ENCODE measurements around the gene DMBX1.

Gene DMBX1

DNA sequence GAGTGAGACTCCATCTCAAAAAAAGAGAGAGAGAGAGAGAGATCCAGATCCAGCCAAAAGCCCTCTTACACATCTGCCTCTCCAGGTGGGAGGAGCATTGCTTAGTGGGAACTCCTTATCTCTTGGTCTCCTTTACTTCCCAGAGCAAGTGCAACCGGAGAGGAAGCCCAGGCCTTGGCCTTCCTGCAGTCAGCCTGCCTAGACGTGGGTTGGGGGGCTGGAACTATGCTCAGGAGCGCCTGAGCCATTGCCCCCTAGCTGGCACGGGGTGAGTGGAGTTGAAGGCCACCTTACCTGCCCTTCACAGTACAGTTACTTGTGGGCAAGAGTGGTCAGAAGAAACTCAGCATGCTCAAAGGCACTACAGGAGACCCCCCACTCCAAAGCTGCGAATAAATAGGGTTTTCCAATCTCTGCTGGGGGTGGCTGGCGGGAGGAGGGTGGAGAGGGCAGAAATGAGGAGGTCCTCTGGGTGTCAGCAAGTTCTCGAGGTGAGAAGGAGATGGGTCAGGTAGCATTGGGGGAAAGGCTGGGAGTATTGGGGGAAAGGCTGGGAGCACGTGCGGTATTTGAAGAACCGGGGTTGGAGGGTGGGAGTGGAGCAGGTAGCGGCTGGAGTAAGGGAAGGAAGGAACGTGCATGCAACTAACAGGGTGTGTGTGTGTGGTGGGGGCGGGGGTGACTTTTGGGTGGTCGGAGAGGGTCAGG lies 4.7 kb upstream of the DMBX1 start:
- no peak for DNase-seq

DNA sequence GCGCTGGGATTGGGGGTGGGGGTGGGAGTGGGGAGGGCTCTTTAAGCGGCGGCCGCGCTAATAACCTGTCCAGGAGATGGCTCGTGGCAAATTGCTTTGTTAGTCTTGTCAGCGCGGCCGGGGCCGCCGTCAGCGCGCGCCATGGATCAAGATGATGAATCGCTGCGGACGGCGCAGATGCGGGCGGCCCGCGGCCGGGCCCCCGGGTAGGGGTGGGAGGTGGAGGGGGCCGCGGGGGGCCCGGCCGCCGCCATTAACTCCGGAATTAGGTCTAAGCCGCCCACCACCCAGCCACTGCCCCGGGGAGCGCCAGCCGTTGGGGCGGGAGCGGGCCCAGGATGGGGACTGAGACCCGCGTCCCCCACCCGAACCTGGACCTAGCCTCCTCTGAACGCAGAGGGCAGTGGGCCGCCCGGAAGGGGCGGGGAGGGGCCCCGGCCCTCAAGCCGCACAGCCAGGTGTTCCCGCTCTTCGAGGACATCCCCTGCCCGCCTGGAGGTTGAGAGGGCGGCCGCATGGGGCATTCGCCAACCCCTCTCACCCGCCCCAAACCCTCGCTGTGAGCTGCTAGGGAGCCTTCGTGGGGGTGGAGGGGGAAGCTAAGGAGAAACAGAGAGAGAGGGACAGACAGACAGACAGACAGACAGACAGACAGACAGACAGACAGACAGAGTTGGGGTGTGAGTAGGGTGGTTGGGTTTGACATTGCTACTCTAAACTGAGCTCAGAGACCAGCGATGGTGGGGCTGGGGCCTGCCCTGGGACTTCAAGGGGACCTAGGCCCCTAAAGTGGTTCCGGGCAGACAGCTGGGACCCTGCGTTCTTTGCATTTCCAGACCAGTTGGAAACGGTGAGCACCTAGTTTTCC lies 3.8 kb upstream of the DMBX1 start:
- no peak for DNase-seq

DNA sequence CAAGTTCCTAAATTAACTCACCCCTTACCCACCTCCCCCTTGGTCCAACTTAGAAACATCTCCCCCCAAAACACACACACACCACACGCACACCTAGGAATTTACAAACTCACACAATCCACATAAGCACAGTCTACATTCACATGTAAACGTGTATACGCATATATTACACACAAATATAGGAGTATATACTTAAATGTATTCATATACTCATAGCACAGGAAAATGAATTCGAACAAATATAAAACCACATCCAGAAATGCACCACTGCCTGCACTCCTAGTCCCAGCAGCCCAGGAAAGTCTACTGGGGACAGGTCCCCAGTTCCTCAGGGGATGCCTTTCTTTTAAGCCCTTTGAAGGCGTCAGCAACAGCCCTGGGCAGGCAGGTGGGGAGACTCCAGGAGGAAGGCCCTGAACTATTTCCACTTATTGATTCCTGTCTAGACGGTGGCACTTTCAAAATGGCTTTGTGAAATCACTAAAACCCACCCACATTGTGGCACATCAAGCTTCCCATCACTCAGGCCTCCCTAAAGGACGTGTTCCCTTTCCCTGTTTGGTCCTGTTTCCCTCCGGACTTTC lies 3.1 kb upstream of the DMBX1 start:
- no peak for DNase-seq

DNA sequence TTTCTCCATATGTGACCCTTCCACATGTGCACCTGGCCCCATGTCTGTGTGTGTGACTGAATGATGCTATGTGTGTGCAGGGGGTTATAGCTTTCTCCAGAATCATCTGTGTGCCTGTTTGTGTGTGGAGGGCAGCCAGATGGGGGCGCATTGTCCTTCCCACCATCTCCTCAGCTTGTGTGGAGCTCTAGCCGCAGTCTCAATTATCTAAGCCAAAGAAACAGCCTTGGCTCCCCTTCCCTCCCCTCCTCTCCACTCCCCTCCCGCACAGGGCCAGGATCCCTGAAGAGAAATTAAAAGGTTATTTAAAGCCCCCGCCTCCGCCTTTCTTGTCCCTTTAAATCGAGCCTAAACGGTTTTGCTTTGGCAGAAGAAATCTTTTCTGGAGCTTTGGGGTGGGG lies 1.8 kb upstream of the DMBX1 start:
- no peak for DNase-seq

DNA sequence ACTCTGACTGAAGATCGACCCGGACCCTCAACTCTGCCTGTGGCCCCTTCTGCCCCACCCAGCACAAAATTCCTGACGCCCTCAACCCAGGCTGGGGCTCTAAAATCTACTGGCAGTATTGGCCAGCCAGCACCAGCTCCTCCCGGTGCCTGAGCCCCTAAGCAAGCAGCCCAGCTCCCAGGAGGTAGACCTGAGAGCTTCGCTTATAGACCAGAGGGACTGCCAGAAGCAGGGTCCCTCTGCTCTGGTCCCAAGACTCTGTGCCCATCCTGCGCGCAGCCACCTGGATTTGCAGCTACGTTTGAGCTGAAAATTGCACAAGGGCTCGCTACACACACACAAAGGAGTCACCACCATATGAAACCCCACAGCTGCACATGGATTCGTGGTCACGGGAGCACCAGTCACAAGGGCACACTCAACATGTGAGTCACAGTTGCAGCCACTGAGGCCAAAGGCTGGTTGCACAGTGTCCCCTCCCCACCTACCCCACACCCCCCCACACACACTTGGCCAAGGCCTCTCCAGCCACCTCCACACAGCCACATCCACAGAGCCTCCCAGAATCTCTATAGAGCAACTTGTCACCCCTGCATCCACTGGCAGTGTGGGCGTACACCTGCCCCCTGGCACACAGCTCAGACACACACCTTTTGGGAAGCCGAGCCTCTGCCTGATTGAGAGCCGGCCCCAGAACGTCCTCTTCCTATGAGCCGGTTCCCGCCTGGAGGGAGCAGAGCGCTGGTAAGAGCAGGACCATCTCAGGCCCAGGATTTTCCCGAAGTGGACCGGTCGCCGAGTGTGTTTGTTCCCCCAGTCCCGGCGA lies 1.1 kb upstream of the DMBX1 start:
- DNase-seq = no peak

DNA sequence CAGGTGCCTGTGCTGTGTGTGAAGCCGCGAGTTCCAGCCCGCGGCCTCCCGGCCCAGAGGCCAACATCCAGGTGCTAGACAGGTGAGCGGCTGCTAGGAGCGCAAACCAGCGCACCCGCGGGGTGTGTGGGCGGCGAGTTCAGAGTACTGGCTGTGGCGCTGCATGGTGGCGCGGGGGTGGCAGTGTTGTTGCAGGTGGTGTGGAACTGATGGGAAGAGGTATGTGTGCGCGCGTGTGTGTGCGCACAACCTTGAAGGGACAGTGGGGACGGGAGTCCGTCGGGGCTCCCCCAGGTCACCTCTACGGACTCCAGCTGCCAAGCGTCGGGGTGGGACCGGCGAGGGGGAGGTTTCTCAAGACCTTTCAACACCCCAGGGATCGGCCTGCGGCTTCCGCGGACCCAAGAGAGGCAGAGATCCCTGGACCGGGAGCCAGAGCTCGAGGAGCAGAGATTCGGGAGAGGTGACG lies 433 bp upstream of the DMBX1 start:
- DNase-seq = no peak

DNA sequence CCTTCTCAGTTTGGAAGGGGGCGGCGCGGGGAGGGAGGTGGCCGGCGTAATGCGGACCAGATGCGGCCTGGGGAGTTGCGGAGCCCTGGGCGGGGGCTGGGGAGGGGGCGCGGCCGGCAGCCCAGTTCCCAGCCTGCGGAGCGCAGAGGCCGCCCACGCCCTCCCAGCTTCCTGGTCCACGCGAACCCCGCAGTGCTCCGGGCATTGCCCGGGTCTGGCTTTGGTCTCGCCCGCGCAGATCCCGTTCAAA lies 695 bp downstream of the DMBX1 start:
- DNase-seq = no peak

DNA sequence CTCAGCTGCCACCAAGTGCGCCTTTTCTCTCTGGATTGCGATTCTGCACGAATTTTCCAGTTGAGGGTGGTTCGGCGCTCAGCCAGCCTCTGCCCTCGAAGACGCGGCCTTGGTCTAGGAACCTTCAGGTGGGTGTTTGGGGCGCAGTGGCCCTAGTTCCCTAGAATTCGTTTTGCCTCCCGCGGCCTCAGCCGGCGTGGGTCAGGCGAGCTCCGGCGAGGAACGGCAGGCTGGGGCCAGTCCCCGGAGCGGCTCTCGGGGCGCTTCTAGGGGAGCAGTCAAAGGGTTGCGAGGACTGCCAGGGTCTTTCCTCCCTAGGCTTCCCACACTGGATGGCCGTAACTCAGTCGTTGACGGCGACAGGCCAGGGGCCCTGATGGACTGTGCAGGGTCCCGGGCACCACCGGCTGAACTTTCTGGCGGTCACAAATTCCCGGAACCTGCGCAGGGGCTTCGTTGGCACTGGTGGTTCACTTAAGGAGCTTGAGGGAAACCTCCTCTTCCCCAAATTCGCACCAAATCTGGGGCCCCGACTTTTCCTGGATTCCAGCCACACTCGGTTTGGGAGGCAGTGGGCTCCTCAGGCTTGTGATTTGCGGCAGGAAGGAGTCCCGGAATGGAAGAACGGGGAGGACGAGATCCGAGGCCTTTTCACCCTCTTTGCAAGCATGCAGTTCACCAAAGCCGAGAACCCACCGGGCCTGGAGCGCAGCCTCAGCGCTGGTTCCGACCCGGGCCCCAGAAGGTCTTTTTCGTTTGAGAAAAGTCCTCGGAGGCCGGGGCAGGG lies 1.2 kb downstream of the DMBX1 start:
- DNase-seq = no peak

DNA sequence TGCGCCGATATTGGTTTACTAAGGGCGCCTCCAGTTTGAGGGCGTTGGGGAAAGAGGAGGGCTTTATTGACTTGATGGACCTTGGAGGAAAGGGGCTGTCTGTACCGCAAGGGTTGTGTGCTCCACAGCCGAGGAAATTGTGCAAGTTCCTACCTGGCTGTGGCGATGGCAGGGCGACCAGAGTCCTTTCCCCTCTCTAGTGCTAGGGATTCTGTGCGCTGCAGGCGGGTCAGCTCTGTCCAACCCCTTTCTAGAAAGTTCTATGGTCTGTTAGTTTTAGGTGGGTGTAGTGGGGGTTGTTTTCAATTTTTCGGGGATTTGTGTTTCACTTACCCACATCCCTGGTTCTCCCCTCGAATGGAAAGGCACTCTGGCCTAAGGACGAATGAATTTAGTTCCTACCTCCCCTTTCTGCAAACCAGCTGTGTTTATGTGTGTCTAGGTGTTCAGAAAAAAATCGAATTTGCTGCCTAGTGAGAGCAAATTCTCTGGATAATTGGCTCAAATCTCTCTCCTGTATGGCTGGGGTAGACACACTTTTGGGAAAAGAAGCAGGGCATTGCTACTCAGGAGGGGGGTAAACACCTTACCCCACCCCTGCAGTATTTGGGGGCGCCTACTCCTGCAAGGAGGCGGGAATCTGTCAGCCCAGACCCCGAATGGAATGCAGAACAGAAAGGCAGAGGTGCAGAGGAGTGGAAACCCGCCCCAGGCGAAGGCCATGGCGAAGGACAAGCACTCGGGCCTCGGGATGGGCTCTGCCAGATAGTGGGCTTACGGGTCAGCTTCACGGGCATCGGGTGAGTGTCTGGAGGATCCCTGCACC lies 2.0 kb downstream of the DMBX1 start:
- no peak for DNase-seq

DNA sequence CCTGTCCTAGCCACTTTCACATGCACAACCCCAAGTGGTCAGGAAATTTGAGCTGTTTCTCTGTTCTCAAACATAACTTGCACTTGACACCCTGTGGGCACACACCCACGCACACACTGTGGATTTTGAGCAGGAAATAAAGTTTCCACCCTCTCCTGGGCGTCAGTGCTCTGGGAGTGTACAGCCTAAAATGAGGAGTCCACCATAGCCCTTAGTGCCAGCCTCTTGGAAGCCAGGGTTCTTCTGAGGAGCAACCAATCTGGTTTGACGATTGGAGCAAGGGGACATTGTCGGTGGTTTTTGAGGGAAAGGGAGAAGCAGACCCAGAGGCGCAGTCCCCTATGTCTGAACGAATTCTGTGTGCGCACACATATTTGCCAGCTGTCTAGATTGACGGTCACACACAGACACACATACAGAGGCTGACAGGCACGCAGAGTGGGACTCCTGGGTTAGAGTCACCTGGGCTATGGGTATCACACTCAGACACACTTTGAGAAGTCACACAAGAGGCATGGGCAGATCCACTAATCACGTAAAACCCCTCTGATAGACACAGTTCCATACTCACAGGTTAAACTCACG lies 2.7 kb downstream of the DMBX1 start:
- no peak for DNase-seq

DNA sequence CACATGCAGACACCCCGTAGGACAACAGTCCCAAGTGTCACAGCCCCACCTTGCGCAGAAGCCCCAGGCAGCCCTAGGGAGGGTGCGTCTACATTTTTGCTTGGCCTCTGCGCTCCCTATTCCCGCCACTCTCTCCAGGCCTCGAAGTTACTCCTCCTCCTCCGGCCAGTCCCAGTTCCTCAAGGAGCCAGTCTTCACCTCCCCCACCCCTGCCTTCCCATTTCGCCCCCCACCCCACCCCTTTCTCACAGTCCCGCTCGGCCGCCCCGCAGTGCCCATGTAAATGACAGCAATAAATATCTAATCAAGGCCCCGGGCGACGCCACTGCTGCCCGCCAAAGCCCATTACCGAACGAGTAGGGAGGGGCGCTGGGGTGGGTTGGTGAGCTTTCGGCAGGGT lies 3.2 kb downstream of the DMBX1 start:
- no peak for DNase-seq

DNA sequence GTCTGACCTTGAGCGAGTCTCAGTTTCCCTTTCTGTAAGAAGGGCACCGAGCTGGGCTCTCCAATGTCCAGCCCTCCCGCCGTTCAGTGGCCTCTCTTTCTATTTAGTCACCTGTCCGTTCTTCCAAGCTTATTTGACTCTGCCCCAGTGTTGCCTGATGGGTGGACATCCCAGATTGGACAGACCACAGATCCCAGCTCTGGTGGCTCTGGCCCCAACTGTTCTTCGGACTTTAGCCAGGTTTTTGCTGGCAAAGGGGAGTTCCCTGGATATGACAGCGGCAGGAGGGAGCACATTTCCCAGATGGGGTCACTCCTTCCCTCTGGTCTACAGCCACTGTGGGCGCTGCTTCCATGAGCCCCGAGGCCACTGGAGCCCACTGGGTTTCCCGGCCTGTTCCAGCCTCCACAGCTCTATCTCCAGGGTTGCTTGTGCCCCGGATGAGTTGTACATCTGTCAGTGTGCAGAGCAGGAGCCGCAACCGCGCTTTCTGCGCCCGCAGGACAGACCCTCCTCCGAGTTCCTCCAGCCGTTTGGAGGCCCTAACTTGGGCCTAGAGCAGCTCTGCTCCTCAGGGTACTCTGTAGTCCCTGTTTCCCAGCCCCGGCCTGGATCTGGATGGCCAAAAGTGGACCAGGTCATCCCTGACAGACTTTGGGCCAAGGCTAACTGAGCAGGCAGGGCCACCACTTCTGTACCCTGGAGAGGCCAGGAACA lies 3.8 kb downstream of the DMBX1 start:
- DNase-seq = no peak

DNA sequence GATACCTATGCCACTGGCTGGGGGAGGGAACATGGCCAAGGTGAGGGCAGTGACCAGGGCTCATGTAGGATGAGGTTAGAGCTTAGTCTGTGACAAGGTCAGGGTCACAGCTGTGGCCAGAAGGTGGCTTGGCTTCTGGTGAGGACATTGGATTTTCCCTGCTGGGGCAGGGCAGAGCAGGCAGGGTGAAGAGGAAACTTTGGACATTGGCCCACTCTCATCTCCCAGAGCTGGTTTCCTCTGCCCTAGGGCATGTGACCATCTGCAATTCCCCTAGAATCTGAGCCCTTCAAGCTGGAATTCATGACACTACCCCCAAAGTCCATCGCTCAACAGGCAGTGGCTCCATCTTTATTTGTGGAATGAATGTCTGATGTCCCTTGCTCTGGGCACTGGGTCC lies 5.3 kb downstream of the DMBX1 start:
- DNase-seq = no peak

DNA sequence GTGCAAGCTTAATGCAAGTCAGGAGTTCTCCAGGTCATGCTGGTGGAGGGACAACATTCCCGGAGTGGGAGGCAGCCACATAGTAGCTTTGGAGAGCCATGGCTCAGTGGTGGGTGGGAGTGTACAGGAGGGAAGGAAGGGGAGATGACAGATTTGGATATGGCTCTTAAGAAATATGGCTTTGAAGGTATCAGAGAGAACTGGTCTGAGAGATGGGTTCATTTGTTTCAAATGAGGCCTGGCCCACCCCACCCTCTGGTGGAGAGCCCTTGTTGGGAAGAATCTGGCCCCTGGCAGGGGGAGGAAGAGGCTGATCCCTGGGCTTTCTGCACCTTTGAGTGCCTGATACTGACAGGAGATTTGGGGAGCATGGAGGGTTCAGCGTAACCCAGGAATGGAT lies 6.1 kb downstream of the DMBX1 start:
- DNase-seq = no peak

DNA sequence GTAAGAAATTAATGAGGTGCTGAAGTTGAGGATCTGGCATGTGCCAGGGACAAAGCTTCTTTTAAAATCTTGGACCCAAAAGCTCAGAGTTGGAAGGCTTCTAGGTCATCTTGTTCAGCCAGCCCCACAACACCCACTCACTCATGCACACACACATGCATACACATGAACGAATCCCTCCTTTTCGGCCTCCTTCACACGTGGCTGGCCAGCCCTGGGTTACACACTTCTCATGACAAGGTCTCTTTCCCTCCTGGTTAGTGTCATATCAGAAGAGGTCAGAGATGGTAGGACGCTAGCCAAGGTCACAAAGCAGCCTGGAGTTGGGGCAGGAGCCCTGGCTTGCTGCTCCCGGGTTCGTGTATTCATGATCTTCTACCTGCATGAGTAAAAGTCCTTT lies 6.9 kb downstream of the DMBX1 start:
- no peak for DNase-seq

DNA sequence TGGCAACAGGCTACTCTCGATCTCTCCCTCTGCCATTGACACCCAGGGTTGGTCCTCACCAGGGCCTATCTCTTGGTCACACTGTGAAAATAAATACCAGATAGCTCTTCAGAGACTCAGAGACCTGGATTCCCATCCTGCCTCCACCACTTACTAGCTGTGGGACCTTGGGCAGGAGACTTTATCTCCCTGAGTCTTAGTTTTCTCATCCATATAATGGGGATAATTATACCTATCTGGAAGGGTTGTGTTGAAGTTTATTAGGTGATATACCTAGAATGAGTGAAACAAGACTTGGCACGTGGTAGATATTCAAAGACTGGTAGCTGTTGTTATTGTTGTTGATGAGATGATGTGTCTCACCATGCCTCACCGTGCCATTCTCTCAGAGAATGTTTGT lies 7.4 kb downstream of the DMBX1 start:
- no peak for DNase-seq

DNA sequence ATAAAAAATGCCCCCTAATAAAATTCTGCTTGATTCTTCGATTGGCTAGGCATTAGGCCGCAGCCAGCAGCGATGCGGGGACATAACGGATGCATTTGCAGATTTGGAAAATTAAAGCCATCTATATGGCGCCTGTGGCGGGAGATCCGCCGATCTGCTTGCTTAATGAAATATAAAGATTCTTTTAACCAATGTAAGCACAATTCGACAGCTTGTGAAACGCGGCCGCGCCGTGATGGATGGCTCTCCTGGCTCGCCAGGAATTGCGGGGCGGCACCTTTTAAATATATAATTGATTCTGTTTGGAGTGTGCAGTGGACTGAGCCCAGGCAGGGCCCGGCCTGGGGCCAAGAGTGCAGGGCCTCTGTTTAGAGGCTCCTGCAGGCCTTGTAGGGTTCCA lies 8.0 kb downstream of the DMBX1 start:
- no peak for DNase-seq

DNA sequence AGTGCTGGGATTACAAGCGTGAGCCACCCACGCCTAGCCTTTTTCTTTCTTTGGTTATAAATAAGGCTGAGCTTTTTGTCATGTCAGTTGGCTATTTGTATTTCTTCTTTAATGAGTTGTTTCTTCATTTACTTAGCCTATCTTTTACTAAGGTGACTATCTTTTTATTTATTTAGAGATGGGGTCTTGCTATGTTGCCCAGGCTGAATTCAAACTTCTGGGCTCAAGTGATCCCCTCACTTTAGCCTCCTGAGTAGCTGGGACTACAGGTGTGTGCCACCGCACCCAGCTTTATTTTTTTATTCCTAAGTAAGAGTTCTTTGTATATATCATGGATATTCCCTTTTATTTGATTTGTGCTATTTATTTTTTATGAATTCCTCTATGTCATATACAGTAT lies 11.9 kb downstream of the DMBX1 start:
- no peak for DNase-seq

DNA sequence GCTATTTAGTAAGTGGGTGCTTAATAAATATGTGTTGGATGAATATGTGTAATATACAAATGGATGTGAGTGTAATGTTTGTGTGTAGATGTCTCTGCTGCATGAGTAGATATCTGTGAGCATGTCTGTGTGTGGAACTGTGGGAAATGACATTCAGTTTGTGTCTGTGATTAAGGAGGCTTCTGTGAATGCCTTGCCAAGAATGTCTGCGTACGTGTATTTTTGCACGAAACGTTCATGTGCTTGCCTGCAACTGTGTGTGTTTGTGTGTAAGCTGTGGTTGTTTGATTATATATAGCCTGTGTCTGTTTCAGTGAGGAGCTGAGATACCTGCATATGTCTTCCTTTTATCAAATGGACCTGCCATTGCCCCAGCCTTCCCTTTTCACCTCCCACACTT lies 13.8 kb downstream of the DMBX1 start:
- no peak for DNase-seq

DNA sequence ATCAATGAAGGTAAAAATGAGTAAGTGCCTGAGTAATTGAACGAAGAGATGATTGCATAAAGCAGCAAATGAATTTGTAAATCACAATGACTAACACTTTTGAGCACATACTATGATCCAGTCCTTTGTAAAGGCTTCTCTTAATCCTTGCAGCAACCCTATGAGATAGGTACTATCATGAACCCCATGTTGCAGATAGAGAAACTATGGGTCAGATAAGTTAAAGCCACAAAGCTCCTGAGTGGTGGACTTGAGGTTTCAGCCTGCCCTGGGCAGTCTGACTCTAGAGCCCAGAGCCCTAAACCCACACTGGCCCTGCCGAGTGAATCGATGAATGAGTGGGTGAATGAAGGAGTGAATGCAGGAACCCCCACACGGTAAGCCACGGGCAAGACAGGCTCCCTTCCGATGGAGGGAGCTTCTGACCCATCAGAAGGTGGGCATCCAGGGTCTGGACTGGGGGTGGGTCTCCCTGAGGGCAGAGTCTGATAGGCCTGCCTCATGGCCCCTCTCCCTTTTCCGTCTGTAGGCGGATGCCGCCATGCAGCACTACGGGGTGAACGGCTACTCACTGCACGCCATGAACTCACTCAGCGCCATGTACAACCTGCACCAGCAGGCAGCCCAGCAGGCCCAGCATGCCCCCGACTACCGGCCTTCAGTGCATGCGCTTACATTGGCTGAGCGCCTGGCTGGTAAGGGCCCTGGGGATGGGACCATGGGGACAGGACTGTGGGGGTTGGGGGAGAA lies 17.0 kb downstream of the DMBX1 start:
- DNase-seq = no peak

Measured in effector CD8-positive, alpha-beta T cell (primary cell).